ENCODE results near the gene PTPN1.

The PTPN1 gene

DNA sequence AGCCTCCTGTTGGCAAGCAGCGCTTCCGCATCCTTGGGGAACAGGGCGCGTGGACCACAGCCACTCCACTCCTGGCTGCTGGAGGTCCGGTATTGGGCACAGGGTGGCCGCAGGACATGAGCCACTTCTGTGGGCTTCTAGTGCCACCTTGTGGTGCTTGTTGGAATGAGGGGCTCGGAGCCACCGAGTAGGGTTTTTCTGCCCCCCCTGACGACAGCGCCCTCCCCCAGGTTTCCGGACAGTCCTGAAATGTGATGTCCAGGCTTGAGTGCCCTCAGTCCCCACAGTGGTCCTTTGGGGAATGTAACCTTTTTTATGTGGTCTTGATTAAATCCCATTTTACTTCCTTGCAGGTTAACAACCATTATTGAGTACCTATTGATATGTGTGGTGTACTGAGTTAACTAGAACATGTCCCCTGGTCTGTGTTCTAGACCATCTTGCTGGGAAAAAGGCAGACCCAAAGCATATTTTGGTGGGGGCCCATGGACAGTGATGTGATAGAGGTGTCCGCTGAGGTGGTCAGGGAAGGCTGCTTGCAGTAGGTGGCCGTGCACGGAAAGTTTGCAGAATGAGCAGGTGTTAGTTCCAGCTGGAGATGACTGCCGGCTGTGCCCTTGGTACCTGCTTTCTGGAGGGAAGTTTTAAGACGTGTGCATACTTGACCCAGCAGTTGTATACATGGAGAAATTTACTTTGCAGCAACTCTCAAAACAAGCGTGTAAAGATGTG lies 70.0 kb downstream of the PTPN1 start:
- peak; percentile 43 to 57 for DNase-seq

DNA sequence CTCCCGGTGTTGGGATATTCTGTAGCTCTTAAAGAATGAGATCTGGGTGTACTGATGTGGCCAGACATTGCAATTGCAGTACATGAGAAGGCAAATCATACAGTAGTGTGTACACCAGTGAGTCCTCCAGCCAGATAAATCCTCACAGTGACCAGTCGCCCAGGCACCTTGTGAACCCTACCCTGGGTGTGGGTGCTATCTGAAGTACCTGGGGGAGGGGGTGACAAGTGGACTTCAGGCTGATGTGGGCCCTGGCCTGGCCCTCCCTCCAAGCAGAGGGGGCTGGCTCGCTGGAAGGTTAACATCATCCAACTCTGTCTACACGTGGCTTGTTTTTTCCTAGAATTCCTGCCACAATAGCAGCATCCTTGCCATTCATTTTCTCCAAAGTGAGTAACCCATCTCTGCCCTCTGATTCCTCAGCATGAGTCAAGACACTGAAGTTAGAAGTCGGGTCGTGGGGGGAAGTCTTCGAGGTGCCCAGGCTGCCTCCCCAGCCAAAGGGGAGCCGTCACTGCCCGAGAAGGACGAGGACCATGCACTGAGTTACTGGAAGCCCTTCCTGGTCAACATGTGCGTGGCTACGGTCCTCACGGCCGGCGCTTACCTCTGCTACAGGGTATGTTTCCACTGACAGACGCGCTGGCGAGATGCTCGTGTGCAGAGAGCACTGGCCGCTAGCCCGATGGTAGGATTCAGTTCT lies 70.8 kb downstream of the PTPN1 start:
- no peak for DNase-seq

DNA sequence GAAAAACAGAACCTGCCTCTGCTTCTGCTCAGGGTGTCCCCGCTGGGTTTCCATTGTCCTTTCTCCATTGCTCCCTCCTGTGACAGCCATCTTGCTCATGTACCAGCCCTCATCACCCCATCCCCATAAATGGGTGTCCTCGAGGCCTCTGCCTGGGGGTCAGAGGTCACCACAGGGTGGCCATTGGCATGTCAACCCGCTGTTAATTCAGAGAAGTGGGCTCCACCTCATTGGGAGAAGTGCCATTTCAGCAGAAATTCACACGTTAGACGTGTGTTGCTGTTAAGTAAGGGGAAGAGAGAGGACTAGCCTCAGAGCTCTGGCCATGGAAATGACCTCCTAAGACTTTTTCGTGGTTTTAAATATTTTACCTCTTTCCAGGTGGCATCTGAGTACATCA lies 71.9 kb downstream of the PTPN1 start:
- DNase-seq, result no peak

DNA sequence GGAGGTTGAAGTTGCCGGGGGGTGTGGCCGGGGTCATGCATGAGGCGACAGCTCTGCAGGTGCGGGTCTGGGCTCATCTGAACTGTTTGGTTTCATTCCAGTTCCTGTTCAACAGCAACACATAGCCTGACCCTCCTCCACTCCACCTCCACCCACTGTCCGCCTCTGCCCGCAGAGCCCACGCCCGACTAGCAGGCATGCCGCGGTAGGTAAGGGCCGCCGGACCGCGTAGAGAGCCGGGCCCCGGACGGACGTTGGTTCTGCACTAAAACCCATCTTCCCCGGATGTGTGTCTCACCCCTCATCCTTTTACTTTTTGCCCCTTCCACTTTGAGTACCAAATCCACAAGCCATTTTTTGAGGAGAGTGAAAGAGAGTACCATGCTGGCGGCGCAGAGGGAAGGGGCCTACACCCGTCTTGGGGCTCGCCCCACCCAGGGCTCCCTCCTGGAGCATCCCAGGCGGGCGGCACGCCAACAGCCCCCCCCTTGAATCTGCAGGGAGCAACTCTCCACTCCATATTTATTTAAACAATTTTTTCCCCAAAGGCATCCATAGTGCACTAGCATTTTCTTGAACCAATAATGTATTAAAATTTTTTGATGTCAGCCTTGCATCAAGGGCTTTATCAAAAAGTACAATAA lies 72.5 kb downstream of the PTPN1 start:
- peak in 1 of 2 donors; percentile 6 for DNase-seq

DNA sequence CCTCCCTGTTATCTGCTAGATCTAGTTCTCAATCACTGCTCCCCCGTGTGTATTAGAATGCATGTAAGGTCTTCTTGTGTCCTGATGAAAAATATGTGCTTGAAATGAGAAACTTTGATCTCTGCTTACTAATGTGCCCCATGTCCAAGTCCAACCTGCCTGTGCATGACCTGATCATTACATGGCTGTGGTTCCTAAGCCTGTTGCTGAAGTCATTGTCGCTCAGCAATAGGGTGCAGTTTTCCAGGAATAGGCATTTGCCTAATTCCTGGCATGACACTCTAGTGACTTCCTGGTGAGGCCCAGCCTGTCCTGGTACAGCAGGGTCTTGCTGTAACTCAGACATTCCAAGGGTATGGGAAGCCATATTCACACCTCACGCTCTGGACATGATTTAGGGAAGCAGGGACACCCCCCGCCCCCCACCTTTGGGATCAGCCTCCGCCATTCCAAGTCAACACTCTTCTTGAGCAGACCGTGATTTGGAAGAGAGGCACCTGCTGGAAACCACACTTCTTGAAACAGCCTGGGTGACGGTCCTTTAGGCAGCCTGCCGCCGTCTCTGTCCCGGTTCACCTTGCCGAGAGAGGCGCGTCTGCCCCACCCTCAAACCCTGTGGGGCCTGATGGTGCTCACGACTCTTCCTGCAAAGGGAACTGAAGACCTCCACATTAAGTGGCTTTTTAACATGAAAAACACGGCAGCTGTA lies 73.4 kb downstream of the PTPN1 start:
- DNase-seq, result no peak

DNA sequence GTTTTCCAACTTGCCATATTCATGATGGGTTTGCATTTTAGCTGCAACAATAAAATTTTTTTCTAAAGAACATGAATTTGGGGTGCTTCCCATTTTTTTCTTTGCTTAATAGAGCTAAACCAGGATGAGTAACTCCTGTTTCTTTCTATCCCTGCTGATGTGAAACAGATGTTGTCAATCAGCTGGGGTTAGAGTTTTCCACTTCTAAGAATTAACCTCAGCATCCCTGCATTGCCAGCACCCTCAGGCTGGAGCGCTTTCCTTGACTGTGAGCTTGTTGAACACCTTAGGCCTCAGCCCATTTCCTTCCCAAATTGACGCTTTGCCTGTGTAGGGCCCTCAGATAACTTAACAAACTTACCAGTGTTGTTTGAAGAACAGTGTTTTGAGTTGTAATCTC lies 74.5 kb downstream of the PTPN1 start:
- no peak for DNase-seq

DNA sequence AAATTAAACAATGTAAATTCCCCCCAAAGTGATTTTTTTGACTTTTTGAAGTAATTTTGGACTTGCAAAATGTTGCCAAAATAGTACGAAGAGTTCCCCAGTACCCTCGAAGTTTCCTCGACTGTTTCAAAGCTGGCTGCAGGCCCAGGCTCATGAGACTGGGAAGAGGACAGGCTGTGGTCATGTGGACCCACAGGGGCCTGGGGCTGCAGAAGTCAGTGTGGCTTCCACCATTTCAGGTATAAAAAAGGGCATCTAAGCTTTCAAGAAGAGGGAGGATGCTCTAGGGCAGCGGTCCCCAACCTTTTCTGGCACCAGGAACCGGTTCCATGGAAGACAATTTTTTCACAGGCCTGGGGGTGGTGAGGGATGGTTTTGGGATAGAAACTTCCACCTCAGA lies 75.0 kb downstream of the PTPN1 start:
- DNase-seq, result no peak

DNA sequence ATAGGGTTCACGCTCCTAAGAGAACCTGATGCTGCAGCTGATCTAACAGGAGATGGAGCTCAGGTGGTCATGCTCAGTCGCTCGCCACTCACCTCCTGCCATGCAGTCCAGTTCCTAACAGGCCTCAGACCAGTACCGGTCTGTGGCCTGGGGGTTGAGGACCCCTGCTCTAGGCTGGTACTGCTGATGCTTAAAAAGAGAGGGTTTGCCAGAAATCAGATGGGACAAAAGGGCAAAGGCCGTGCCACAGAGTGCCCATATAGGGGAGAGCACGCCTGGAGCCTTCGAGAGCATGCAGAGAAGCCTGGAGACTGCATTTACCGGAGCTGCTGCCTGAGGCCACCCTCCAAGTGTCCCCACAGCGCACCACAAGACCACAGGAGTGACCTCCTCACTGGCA lies 75.5 kb downstream of the PTPN1 start:
- no peak for DNase-seq

DNA sequence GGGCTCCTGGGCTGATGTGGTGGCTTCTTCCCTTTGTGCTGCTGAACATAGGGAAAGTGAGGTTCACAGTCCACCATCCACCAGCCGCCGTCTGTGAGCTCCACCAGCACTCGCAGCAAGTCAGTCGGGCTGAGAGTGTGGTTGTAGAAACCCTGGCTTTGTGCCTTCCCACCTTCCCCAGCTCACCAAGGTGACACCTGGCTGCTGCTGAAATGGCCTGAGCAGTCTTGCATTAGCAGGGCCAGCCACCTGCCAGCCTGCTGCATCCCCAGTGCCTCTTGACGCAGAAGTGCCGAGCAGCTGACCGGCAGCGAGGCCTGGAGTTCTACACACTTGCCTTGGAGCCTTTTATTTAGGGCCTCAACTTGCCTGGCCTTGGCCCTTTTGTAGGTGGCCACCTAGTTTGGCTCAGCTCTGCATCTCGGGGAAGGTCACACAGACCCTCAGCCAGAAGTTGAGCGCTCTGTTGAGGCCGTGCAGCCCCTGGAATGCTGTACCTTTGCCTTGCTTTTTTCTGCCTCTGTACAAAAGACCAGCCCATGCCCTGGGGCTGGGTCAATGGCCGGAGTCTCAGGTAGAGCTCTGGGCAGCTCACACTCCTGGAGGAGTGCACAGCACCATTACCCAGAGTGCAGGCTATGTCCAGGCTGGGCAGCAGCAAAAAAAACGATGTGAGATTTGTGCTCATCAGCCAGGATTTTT lies 76.5 kb downstream of the PTPN1 start:
- DNase-seq, result no peak

DNA sequence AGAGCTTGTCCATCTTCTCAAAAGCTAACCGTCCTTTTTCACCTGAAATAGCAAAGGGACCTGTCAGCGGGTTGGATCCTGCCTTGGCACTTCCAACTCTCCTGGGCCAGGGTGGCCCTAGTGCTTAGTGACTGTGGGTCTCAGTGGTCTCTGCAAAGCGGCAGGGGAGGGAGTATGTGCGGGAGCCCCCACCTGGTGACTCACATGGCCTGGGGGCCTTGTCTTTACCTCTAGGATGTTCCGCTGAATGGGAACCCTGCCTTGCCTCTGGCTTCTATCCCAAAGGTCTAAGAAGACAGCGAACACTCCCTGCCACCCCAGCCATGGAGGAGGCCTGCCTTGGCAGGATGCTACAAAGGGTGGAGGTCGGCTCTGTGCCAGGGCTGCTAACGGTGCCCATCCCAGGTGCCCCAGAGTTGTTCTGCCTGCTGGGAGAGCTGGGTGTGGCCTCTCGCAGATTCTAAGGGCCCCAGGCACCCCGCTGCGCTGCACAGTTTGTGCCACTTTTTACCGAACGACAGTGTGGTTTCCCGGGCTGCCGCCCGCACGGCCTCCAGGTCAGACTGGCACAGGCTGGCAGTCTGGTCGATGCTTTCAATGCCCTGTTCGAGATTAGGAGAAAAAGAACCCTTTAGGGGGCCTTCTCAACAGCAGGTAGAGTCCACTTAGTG lies 77.2 kb downstream of the PTPN1 start:
- no peak for DNase-seq

DNA sequence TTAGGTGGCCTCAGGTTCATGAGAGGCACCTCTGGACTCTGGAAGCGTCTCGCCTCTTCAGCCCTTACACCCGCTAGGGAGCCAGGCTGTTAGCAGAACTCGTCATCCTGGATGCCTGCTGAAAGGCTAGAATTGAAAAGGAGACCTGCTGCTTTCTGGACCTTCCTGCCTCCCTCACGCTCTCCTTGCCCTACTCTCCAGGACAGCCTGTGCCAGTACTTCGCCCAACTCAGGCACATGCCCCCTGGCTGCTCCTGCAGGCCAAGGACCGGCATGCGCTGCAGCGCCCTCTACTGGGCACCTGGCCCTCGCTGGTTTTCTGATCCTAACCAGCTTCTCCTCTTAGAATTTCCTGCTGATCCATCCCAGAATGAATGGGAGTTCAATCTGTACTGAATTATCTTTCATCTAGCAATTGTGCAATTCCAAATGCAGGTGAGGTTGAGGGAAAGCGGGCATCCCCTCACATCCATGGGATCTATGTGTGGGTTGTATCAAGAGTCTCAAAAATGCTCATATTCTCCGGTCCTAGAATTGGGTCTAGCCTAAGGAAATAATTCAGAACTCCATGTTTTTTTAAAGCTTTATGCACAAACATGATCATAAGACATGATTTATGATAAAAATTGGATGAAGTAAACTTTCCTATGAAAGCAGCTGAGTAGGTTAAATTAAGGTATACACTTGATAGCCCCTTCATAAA lies 78.0 kb downstream of the PTPN1 start:
- DNase-seq, result peak; percentile 58 to 67

DNA sequence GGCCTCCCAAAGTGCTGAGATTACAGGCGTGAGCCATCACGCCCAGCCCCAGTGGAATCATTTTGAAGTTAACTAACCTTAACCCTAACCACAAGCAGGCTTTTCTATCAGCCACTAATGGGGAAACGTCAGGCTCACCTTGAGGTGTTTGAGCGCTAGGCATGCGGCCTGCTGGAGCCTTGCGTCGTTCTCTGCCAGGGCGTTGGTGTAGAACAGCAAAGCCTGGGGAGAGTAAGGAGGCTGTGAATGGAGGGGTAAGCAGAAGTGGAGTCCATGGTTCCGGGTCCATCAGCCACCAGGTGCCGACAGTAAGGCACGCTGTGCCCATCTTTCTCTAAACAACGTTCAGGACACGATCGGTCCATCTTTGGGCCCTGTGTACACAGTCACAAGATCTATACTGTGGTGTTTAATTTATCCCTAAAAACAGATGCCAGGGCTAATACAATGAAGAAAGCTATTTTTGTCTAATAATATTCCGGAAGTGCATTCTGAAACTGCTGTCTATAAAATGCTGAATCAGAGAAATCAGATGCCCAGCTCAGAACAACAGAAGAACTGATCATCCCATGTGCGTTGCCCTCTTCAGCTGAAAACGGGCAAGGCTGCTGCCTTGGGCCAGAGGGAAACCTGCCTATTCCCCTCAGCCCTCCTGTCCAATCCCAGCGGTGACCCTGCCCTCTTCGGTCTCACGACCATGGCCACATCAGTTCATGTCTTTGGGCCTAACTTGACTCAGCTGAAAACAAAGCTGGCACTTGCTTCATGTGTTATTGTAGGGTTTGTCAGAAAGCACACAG lies 79.6 kb downstream of the PTPN1 start:
- DNase-seq, result no peak

DNA sequence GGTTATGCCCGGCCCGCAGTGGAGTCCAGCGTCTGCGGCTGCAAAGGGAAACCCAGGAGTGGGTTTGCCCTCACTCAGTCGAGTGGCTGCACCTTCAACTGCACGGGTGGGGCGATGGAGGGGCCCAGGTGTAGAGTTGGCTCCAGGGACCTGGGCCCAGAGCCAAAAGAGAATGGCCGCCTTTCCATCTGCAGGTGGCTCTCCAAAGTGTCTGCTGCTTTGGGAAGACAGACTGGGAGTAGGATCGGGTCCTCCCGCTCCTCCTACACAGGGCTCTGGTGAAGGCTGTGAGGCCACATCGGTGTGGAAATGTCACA lies 80.1 kb downstream of the PTPN1 start:
- no peak for DNase-seq

DNA sequence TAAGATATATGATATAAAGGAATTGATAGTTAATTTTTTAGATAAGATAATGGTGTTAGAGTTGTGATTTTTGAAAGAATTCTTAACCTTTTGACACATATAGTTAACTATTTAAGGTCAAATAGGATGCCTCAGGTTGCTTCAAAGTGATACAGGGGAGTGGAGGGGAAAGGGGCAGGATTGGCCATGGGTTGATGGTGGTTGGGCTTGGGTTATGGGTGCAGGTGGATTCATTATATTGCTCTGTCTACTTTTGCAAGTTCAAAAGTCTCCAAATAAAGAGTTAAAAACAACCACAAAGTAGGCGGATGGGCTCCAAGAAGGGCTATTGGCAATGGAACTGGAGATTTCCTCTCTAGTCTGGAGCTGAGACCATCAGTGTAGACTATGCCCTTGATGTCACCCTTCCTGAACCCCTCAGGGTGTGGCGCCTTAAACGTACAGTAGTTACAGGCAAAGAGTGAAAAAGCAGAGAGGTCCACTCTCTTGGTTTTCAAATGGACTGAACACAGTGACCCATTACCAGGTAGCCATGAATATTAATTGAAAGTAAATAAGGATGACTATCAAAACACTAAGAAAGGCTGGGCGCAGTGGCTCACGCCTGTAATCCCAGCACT lies 81.2 kb downstream of the PTPN1 start:
- no peak for DNase-seq

DNA sequence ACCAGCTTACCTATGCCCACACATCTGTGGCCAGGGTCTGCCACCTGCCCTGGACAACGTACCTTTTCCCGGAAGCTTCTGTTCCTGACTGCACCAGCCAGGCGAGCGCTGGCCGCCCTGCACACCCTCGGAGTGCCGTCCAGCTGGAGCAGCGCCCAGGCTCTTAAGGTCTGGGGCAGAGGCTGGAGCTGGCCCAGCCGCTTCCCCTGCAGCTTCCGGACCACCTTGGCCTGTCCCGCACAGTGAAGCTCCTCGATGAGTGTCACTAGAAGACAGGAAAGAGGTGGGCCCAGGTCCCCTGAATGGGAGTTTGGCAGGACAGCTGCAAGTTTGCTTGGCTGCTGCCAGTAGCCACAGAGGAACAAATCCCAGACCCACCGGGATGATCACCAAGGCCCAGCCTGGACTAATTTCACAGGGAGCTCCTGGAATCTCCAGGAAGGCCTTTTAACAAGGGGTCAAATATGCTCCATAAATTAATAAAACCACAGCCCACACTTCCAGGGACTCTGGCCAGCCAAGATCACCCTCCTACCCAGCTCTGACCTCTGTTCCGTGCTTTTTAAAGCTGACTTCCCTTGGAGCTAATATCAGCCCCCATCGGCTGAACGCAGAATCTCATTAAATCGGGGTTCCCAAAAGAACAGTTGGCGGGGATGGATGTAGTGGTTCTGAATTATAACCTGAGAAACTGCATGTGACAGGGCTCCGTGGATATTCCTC lies 82.3 kb downstream of the PTPN1 start:
- no peak for DNase-seq

DNA sequence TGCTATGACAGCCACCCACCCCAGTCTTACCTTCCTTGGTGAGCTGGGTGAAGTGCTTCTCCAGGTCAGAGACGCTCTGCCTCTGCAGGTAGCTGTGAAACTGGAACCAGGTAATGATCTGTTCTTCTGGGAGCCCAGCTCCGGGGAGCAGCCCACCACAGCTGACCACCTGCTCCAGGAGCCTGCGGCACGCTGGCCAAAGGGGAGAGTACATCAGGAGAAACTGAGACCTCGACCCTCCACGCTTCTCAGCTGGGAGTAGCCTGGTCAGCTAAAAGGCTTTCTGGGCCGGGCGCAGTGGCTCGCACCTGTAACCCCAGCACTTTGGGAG lies 82.8 kb downstream of the PTPN1 start:
- no peak for DNase-seq

DNA sequence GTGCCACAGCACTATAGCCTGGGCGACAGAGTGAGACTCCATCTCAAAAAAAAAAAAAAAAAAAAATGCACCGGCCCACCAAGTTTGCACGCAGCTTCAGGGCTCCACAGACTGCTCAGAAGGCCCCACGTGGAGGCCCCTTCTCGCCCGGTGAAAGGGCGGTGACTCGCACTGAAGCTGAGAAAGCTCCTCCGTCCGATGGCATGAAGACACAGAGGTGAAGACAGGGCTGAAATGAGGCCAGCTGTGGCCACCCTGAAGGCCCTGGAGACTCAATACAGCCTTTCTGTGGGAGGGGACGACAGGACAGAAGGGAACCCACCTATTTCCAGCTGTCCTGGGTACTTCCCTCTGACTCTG lies 84.0 kb downstream of the PTPN1 start:
- DNase-seq, result no peak

DNA sequence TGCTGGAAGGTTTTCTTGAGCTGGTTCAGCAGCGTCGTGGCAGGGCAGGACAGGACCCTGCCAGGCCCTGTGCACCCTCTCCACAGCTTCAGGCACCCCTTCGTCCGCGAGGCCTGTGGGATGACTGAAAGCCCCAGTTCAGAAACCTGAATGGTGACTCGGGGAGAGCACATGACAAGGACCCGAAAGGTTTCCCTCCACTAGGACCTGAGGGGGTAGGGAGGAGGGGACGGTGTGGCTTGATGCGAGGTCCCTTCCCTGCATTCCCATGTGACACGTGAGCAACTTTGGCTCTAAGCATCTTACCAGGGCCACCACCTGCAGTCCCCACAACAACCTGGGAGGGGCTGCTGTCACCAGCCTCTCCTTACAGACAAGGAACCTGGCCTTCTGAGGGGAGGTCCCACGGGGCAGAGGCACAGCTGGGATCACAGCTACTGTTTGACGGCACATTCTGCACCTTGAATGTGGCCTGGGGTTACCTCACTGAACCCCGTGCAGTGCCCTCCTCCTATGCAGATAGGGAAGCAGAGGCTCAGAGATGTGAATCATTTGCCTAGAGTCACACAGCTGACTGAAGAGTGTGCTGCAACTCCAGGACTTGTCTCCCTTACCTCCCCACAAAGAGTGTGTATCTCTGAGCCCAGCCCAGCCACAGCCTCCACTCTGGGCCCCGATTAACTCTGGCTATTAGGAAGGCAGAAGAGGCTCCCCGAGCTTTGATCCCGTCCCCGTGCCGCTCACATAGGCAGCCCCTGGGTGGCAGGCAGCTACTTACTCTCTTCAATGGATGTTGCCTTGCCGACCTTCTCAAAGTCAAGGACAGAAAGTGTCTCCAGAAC lies 84.6 kb downstream of the PTPN1 start:
- no peak for DNase-seq

DNA sequence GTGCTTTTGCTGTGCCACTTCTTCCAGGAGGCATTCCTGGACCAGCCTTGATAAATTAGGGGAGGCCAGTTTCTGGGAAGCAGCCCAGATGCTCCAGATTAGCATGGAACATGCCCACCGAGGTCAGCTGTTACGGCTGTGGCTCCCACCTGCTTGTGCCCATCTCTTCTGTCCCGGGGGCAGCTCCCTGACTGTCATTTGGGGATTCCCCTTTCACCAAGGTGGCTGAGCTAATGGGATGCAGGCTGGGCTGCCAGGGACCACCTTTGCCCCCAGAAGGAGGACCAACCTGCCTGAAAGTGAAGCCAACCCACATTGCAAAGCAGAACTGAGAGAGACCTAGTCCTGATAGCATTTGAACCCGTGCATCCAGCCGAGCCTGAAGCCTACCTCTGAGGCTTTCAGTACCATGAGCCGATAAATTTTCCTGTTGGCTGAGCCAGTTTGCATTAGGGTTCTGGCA lies 85.3 kb downstream of the PTPN1 start:
- no peak for DNase-seq
